RWPE1 (cell line): ENCODE data around the gene LCE3B.
A peak's percentile ranks its signal among the peaks of the same experiment; 100 is the strongest.

Experiments used
- CTCF ChIA-PET: fragments of 350-600 bp; sonication (Branson Sonifier 250); formaldehyde crosslinking; extraction: SDS; loops from one replicate; lab custom pipeline; 2021; lab: Yijun Ruan, JAX
- POLR2A ChIA-PET: fragments of 400-600 bp; formaldehyde crosslinking; extraction: SDS; loops from one replicate; lab custom pipeline; 2020; ENCODE audit warnings: antibody characterized with exemption; ENCODE audit not compliant: low non-redundant PET; lab: Yijun Ruan, JAX
- DNase-seq: peaks from one replicate; pipeline ENCODE4 v3.0.0; 2012; ENCODE audit warnings: low spot score
- H3K27ac ChIP-seq: fragments of 450-650 bp; 2 replicates; pipeline ENCODE4 v1.5.1; 2017
- CTCF ChIP-seq: fragments of 450-650 bp; conservative IDR thresholded peaks from 2 replicates; pipeline ENCODE4 v1.5.1; 2017; ENCODE audit warnings: low read depth, mild to moderate bottlenecking

LCE3B gene

GRCh38 chr1:152582647-152583046 lies 31.0 kb upstream of the LCE3B start:
- H3K27ac ChIP-seq = no peak overlapping the region
- DNase-seq = peak; percentile 62
- TF ChIP-seq CTCF = no peak
- POLR2A ChIA-PET = no interaction called here
- CTCF ChIA-PET = no interaction called here

GRCh38 chr1:152585586-152585985 lies 28.0 kb upstream of the LCE3B start:
- no peak for DNase-seq
- CTCF ChIA-PET = no interaction called here

GRCh38 chr1:152596986-152597385 lies 16.6 kb upstream of the LCE3B start:
- ChIA-PET POLR2A (no interaction called here), CTCF (no interaction called here)
- no peak for TF ChIP-seq CTCF
- H3K27ac ChIP-seq = no peak overlapping the region
- DNase-seq = no peak

More at GRCh38 chr1:152585586-152585985, 28.0 kb upstream of the LCE3B start:
- H3K27ac ChIP-seq = no peak overlapping the region
- POLR2A ChIA-PET = no interaction called here
- TF ChIP-seq CTCF = no peak

GRCh38 chr1:152599934-152600333 lies 13.7 kb upstream of the LCE3B start, which contains the start of gene LCE3C:
LCE3C (plus strand) TSS chr1:152600234; CDS start chr1:152600732, 498 bp downstream.
- DNase-seq = no peak
- H3K27ac ChIP-seq = no peak within 1 kb of the TSS
- POLR2A ChIA-PET = no interaction called here
- CTCF ChIA-PET = no interaction called here
- TF ChIP-seq CTCF = no peak

GRCh38 chr1:152621993-152622392 lies 8.4 kb downstream of the LCE3B start:
- TF ChIP-seq CTCF = no peak
- DNase-seq = no peak
- ChIA-PET POLR2A (no interaction called here), CTCF (interaction anchor here (0.6 kb wide), 1 partner anchor 146 kb away, joined by 3 read pairs; no protein-coding TSS in a partner anchor)
- no peak overlapping the region for H3K27ac ChIP-seq

GRCh38 chr1:152622803-152623202 lies 9.2 kb downstream of the LCE3B start, which contains the start of gene LCE3A:
LCE3A (minus strand) TSS chr1:152623103; CDS start chr1:152623103, 0 bp downstream.
- CTCF ChIA-PET = interaction anchor here (0.5 kb wide), 1 partner anchor 802 kb away, joined by 3 read pairs; no protein-coding TSS in a partner anchor
- DNase-seq = no peak
- TF ChIP-seq CTCF = no peak
- peak within 1 kb of the TSS; percentile 23 for H3K27ac ChIP-seq
- POLR2A ChIA-PET = no interaction called here
